K562 (cell line): ENCODE measurements around the gene LRPAP1. TPM values are rescaled to one million over a fixed set of nuclear protein-coding genes. Genes with fewer than 3 reads are reported as not detected.
A peak's percentile ranks its signal among the peaks of the same experiment; 100 is the strongest.

Source experiments
- ATAC-seq: fragments of 200-7000 bp; cut with Tn5 transposase; 3 replicates; pipeline ENCODE4 v1.9.1; 2020; ENCODE audit warnings: moderate library complexity
- BruUV-seq: library from RNA; stranded (reverse); fragments of 400-500 nt; replicated peaks from 2 replicates; lab custom pipeline; 2021; lab: Mats Ljungman, UMichigan
- CTCF ChIA-PET: fragments of 300-600 bp; formaldehyde crosslinking; extraction: SDS; loops from one replicate; lab custom pipeline; 2021; ENCODE audit warnings: low intra/inter-chr PET ratio; lab: Yijun Ruan, JAX
- POLR2A ChIA-PET: fragments of 300-600, 350-650 bp; sonication (Branson Sonifier 250); formaldehyde crosslinking; extraction: SDS; loops from one replicate; lab custom pipeline; 2021; ENCODE audit warnings: antibody characterized with exemption, inconsistent platforms; lab: Yijun Ruan, JAX
- DNase-seq, 4 experiments: peaks; one replicate each; pipeline versions ENCODE4 v3.0.0 to v3.0.0-alpha.2; 2011 to 2018; ENCODE audit warnings: low spot score in 3 of 4, mixed read lengths in 3 of 4; ENCODE audit errors: extremely low read depth in 1 of 4
- FAIRE-seq: peaks from 2 replicates; lab custom pipeline; 2011; peaks lifted over from hg19 to GRCh38; lab: Jason Lieb, UNC
- H2AFZ ChIP-seq: 2 replicates; pipeline ENCODE4 v1.6.0; 2011; ENCODE audit warnings: low read depth, low read length, control low read depth, inconsistent platforms
- H3K27ac ChIP-seq: fragments of 200-600 bp; 3 replicates; pipeline ENCODE4 v1.8.0; 2011; ENCODE audit warnings: low read depth, mild to moderate bottlenecking, control low read depth, inconsistent platforms, low read length, moderate library complexity, mixed read lengths; ENCODE audit errors: extremely low read depth
- H3K27me3 ChIP-seq, 2 experiments: fragments of 300-600 bp in 1 of 2; 2 replicates in 1 of 2; 3 replicates in 1 of 2; pipeline versions ENCODE4 v1.6.0 to v1.8.0; 2011; ENCODE audit warnings: inconsistent platforms in 2 of 2, low read length in 2 of 2, mild to moderate bottlenecking in 1 of 2, mixed read lengths in 1 of 2, moderate library complexity in 1 of 2; ENCODE audit not compliant: control insufficient read depth in 2 of 2, insufficient read depth in 2 of 2
- H3K36me3 ChIP-seq: fragments of 300-600 bp; 3 replicates; pipeline ENCODE4 v1.8.0; 2011; ENCODE audit warnings: mild to moderate bottlenecking, low read length, inconsistent platforms; ENCODE audit not compliant: control insufficient read depth, insufficient read depth
- H3K4me1 ChIP-seq, 2 experiments: fragments of 200-600 bp in 1 of 2; replicated peaks in 1 of 2; 2 replicates in 1 of 2; 3 replicates in 1 of 2; pipeline versions ENCODE4 v1.5.1 to v1.8.0; 2011; ENCODE audit warnings: inconsistent platforms in 2 of 2, low read length in 2 of 2, mild to moderate bottlenecking in 1 of 2, mixed read lengths in 1 of 2, moderate library complexity in 1 of 2; ENCODE audit not compliant: control insufficient read depth in 2 of 2, insufficient read depth in 2 of 2
- H3K4me2 ChIP-seq: 2 replicates; pipeline ENCODE4 v1.6.1; 2011; ENCODE audit warnings: low read length, control low read depth, inconsistent platforms, mixed read lengths; ENCODE audit not compliant: insufficient read depth
- H3K4me3 ChIP-seq: fragments of 200-600 bp; sonication (generic), shearing (Covaris generic); 2 replicates; pipeline ENCODE4 v1.5.1; 2016; ENCODE audit warnings: control low read depth, inconsistent platforms
- H3K79me2 ChIP-seq: fragments of 200-600 bp; 3 replicates; pipeline ENCODE4 v1.8.0; 2011; ENCODE audit warnings: low read length, inconsistent platforms; ENCODE audit not compliant: control insufficient read depth, insufficient read depth
- H3K9ac ChIP-seq, 2 experiments: 2 replicates each; pipeline versions ENCODE4 v1.6.0 to v1.6.1; 2011; ENCODE audit warnings: low read depth in 2 of 2, low read length in 2 of 2, control low read depth in 1 of 2, inconsistent platforms in 1 of 2, mild to moderate bottlenecking in 1 of 2, mixed read lengths in 1 of 2; ENCODE audit not compliant: insufficient read depth in 1 of 2
- H3K9me1 ChIP-seq: one replicate; pipeline ENCODE4 v1.6.0; 2011; ENCODE audit warnings: inconsistent platforms, mild to moderate bottlenecking, low read length, moderate library complexity; ENCODE audit not compliant: control insufficient read depth, insufficient read depth
- H3K9me3 ChIP-seq: replicated peaks from 2 replicates; pipeline ENCODE4 v1.5.1; 2011; ENCODE audit warnings: low read depth, low read length, inconsistent platforms; ENCODE audit not compliant: control insufficient read depth, insufficient read depth
- H4K20me1 ChIP-seq: replicated peaks from 2 replicates; pipeline ENCODE4 v1.6.1; 2011; ENCODE audit warnings: low read length, inconsistent platforms, mixed read lengths; ENCODE audit not compliant: control insufficient read depth, insufficient read depth
- SMAD4 ChIP-seq: fragments of 250-450 bp; sonication (Bioruptor Pico); conservative IDR thresholded peaks from 2 replicates; pipeline ENCODE4 v1.8.0; 2021; ENCODE audit warnings: inconsistent platforms, mild to moderate bottlenecking, moderate library complexity
- ZFP36 ChIP-seq: fragments of 150-350 bp; IDR thresholded peaks from 2 replicates; pipeline ENCODE4 v1.6.1; 2018; ENCODE audit warnings: low read length, low read depth; ENCODE audit not compliant: partially characterized antibody
- WGBS: fragments of 100-300 bp; shearing (Covaris generic); methylation state at CpG from one replicate; pipeline ENCODE4 v1.1.6; 2016; ENCODE audit warnings: low coverage, mixed read lengths; ENCODE audit not compliant: insufficient coverage; ENCODE audit errors: missing lambda C conversion rate; 5-methylcytosine and 5-hydroxymethylcytosine counted together
- in situ Hi-C: fragments of 300-500 bp; cut with MboI; formaldehyde crosslinking; loops from 4 replicates; pipeline ENCODE4 v1.15.0; 2018; ENCODE audit warnings: inconsistent platforms, mixed read lengths
- intact Hi-C: fragments of 100-400 bp; cut with micrococcal nuclease; formaldehyde crosslinking; loops from 2 replicates; pipeline ENCODE4 v1.14.2; 2022
- polyA plus RNA-seq, 8 experiments: library from polyadenylated mRNA; depleted of rRNA in 4 of 8; stranded (reverse) in 5 of 8; unstranded in 3 of 8; fragments of >200 nt; fragmentation: Nextera tagmentation in 2 of 8; fragmentation: Illumina TruSeq in 1 of 8; extraction: Ambion mirVana in 2 of 8; extraction: Trizol in 1 of 8; gene quantifications; 2 replicates each; pipeline versions ENCODE4 v1.2.1 to v1.2.3, GENCODE V29; 2011 to 2014; ENCODE audit warnings: inconsistent platforms in 1 of 8, missing spikeins in 1 of 8
- total RNA-seq, 7 experiments: library from RNA; depleted of rRNA in 6 of 7; stranded (reverse); fragments of >200 nt in 6 of 7; fragmentation: Illumina TruSeq in 2 of 7; extraction: Trizol in 2 of 7; gene quantifications; 2 replicates each; pipeline versions ENCODE4 v1.2.1 to v1.2.3, GENCODE V29; 2011 to 2021; ENCODE audit warnings: low replicate concordance in 1 of 7
- TF ChIP-seq, protein P1 (sequence below): sonication (generic); formaldehyde crosslinking; IDR thresholded peaks from 2 replicates; pipeline ENCODE4 v1.9.0; 2022; ENCODE audit warnings: mild to moderate bottlenecking, missing genetic modification reagents
- TF ChIP-seq, protein P2 (sequence below): sonication (generic); formaldehyde crosslinking; IDR thresholded peaks from 2 replicates; pipeline ENCODE4 v1.4.0; 2020; ENCODE audit warnings: mild to moderate bottlenecking, missing genetic modification reagents

The LRPAP1 gene
- total and polyA plus RNA-seq, 9 of the 15 experiments (the other 6 are each of a cell fraction or from before 2014, with no cell fraction given): 1.1 to 75.5 (median 41.8) TPM

DNA sequence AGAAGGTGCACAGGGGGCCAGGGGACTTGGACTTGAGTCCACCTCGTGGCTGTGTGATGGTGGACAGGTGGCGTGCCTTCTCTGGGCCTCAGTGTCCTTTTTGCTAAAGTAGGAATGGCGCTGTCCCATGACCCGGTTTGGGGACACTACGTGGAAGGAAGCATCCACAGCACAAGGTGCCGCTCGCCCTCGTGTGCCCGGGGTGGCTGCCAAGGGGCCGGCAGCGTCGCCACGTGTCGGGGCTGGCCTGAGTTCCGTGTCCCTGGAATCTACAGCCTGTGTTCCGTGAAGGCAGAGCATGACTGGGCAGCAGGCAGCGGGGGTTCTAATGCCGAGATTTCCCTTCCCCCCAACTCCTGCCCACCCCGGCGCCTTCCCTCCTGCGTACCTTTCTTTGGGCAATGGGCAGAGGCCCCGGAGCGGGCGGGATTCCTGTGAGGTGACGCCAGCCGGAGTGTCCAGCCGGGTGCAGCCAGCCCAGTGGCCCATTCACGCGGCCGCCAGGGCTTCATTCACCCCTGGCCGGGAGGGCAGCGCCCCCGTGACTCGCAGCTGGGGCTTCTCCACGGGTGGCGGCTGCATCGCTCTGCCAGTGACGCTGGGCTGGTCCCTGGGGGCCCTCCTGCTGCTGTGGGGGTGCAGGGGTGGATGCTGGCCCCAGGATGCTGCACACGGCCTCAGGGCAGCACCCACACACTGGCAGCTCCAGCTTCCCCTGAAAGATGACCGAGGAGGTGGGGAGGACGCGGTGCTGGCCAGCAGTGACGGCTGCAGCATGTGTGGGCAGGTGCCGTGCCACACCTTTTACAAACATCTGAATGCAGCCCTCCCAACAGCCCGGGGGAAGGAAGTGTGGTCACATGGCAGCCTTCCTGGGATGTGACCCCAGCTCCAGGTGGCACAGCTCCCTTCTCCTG is 47.9 kb downstream of the LRPAP1 start:
- ChIA-PET CTCF (no interaction called here), POLR2A (interaction anchor here (0.7 kb wide), 1 partner anchor 88 kb away, joined by 3 read pairs; no protein-coding TSS in a partner anchor)
- no peaks in the 10 kb centered on the region for H3K9me3 ChIP-seq
- BruUV-seq: no TSS peak
- DNase-seq (no peak), FAIRE-seq (no peak), ATAC-seq (no peak)
- no peak overlapping the region for H3K4me3 ChIP-seq
- no peak overlapping the region for H3K9ac ChIP-seq
- in situ Hi-C loops: no loop called here
- H3K27me3 ChIP-seq: peaks cover 14 to 82% of the 10 kb centered on the region in 2 experiments; a peak in 4 of 5 replicates
- TF ChIP-seq, protein P1, sequence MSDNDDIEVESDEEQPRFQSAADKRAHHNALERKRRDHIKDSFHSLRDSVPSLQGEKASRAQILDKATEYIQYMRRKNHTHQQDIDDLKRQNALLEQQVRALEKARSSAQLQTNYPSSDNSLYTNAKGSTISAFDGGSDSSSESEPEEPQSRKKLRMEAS (CRISPR knock-in tag): peak; percentile 38; the same call in 1 of the 2 replicates
- TF ChIP-seq SMAD4 (no peak), ZFP36 (peak; percentile 57)
- TF ChIP-seq, protein P2, sequence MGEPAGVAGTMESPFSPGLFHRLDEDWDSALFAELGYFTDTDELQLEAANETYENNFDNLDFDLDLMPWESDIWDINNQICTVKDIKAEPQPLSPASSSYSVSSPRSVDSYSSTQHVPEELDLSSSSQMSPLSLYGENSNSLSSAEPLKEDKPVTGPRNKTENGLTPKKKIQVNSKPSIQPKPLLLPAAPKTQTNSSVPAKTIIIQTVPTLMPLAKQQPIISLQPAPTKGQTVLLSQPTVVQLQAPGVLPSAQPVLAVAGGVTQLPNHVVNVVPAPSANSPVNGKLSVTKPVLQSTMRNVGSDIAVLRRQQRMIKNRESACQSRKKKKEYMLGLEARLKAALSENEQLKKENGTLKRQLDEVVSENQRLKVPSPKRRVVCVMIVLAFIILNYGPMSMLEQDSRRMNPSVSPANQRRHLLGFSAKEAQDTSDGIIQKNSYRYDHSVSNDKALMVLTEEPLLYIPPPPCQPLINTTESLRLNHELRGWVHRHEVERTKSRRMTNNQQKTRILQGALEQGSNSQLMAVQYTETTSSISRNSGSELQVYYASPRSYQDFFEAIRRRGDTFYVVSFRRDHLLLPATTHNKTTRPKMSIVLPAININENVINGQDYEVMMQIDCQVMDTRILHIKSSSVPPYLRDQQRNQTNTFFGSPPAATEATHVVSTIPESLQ: no peak
- no peak overlapping the region for H3K27ac ChIP-seq
- H3K9me1 ChIP-seq: no peaks in the 10 kb centered on the region
- H3K4me1 ChIP-seq: peaks cover 0 to 54% of the 10 kb centered on the region in 2 experiments; a peak in 2 of 5 replicates
- 7% methylated on average over 34 of the region's 45 CpGs for WGBS
- no peak overlapping the region for H3K4me2 ChIP-seq
- H3K79me2 ChIP-seq: no peaks in the 10 kb centered on the region
- peaks cover 23% of the 10 kb centered on the region for H4K20me1 ChIP-seq
- intact Hi-C loops: no loop called here
- H3K36me3 ChIP-seq: no peaks in the 10 kb centered on the region
- no peak overlapping the region for H2AFZ ChIP-seq
